GM23338 (cell line): ENCODE data around the gene PDE10A. TPM values are rescaled to one million over a fixed set of nuclear protein-coding genes. Genes with fewer than 3 reads are reported as not detected.

Experiments
- ATAC-seq: fragments of 200-7000 bp; cut with Tn5 transposase; 3 replicates; pipeline ENCODE4 v1.9.1; 2020
- DNase-seq: peaks from one replicate; pipeline ENCODE4 v3.0.0-alpha.2; 2015; ENCODE audit warnings: low spot score
- H2AFZ ChIP-seq: fragments of 200-600 bp; sonication (generic); 2 replicates; pipeline ENCODE4 v1.8.0; 2016; ENCODE audit warnings: antibody characterized with exemption, mild to moderate bottlenecking, moderate library complexity
- H3F3A ChIP-seq: fragments of 200-600 bp; sonication (generic); replicated peaks from 2 replicates; pipeline ENCODE4 v1.8.0; 2017; ENCODE audit warnings: antibody characterized with exemption, mixed run types, low read depth
- H3K27ac ChIP-seq: fragments of 200-600 bp; sonication (generic); 2 replicates; pipeline ENCODE4 v1.6.1; 2016; ENCODE audit warnings: low read depth
- H3K27me3 ChIP-seq: fragments of 200-600 bp; sonication (generic); 2 replicates; pipeline ENCODE4 v1.8.0; 2016; ENCODE audit warnings: mild to moderate bottlenecking, mixed run types, moderate library complexity; ENCODE audit not compliant: insufficient read depth
- H3K36me3 ChIP-seq: fragments of 200-600 bp; sonication (generic); 2 replicates; pipeline ENCODE4 v1.8.0; 2016; ENCODE audit warnings: mild to moderate bottlenecking; ENCODE audit not compliant: insufficient read depth
- H3K4me1 ChIP-seq: fragments of 200-600 bp; sonication (generic); 2 replicates; pipeline ENCODE4 v1.8.0; 2016; ENCODE audit warnings: mild to moderate bottlenecking, moderate library complexity; ENCODE audit not compliant: insufficient read depth
- H3K4me2 ChIP-seq: fragments of 200-600 bp; sonication (generic); 2 replicates; pipeline ENCODE4 v1.7.1; 2017; ENCODE audit warnings: mixed run types
- H3K4me3 ChIP-seq: fragments of 200-600 bp; sonication (generic); 2 replicates; pipeline ENCODE4 v1.6.1; 2016; ENCODE audit warnings: mixed run types
- H3K79me2 ChIP-seq: fragments of 200-600 bp; sonication (generic); replicated peaks from 2 replicates; pipeline ENCODE4 v1.8.0; 2017; ENCODE audit warnings: mild to moderate bottlenecking; ENCODE audit not compliant: insufficient read depth
- H3K9me2 ChIP-seq: fragments of 200-600 bp; sonication (generic); 2 replicates; pipeline ENCODE4 v1.8.0; 2017; ENCODE audit not compliant: insufficient read depth
- H4K20me1 ChIP-seq: fragments of 200-600 bp; sonication (generic); replicated peaks from 2 replicates; pipeline ENCODE4 v1.8.0; 2017; ENCODE audit warnings: mild to moderate bottlenecking; ENCODE audit not compliant: insufficient read depth
- H3K27ac Mint-ChIP-seq: 2 replicates; pipeline ENCODE4 v1.8.0; 2020; ENCODE audit warnings: inconsistent platforms, mild to moderate bottlenecking, moderate library complexity, mixed read lengths
- H3K27me3 Mint-ChIP-seq: 3 replicates; pipeline ENCODE4 v1.8.0; 2022; ENCODE audit warnings: low read depth, mild to moderate bottlenecking, moderate library complexity, mixed read lengths, inconsistent platforms; ENCODE audit not compliant: insufficient read depth, poor library complexity
- H3K36me3 Mint-ChIP-seq: 3 replicates; pipeline ENCODE4 v1.8.0; 2021; ENCODE audit warnings: low read depth, mild to moderate bottlenecking, inconsistent platforms, moderate library complexity, mixed read lengths
- H3K4me1 Mint-ChIP-seq: 3 replicates; pipeline ENCODE4 v1.8.0; 2020; ENCODE audit warnings: mild to moderate bottlenecking, inconsistent platforms, mixed read lengths
- H3K4me3 Mint-ChIP-seq: 3 replicates; pipeline ENCODE4 v1.8.0; 2021; ENCODE audit warnings: moderate library complexity, mild to moderate bottlenecking, inconsistent platforms, mixed read lengths
- H3K9me3 Mint-ChIP-seq: 3 replicates; pipeline ENCODE4 v1.8.0; 2020; ENCODE audit warnings: moderate library complexity, mild to moderate bottlenecking, inconsistent platforms, mixed read lengths
- CREB1 ChIP-seq: fragments of 250-450 bp; sonication (Bioruptor Pico); IDR thresholded peaks from 2 replicates; pipeline ENCODE4 v1.5.0; 2020; ENCODE audit warnings: low read depth, mild to moderate bottlenecking, moderate library complexity
- EZH2 ChIP-seq: fragments of 200-600 bp; sonication (generic); IDR thresholded peaks from one replicate; pipeline ENCODE4 v1.8.0; 2017; ENCODE audit warnings: antibody characterized with exemption, mild to moderate bottlenecking, low read depth; ENCODE audit not compliant: unreplicated experiment
- EZH2phosphoT487 ChIP-seq: fragments of 200-600 bp; sonication (generic); IDR thresholded peaks from one replicate; pipeline ENCODE4 v1.8.1; 2018; ENCODE audit warnings: antibody characterized with exemption; ENCODE audit not compliant: unreplicated experiment
- JUNB ChIP-seq: IDR thresholded peaks from one replicate; pipeline ENCODE4 v1.6.1; 2016; ENCODE audit warnings: antibody characterized with exemption; ENCODE audit not compliant: unreplicated experiment
- NANOG ChIP-seq: IDR thresholded peaks from 2 replicates; pipeline ENCODE4 v1.6.1; 2016; ENCODE audit warnings: antibody characterized with exemption, borderline replicate concordance
- POLR2AphosphoS5 ChIP-seq: IDR thresholded peaks from 2 replicates; pipeline ENCODE4 v1.6.1; 2016; ENCODE audit warnings: antibody characterized with exemption, low read depth
- STAT1 ChIP-seq: IDR thresholded peaks from one replicate; pipeline ENCODE4 v1.6.1; 2016; ENCODE audit warnings: antibody characterized with exemption; ENCODE audit not compliant: unreplicated experiment
- ZNF114 ChIP-seq: fragments of 250-450 bp; sonication (Bioruptor Pico); IDR thresholded peaks from 2 replicates; pipeline ENCODE4 v1.5.0; 2020; ENCODE audit warnings: mild to moderate bottlenecking, moderate library complexity
- ZNF331 ChIP-seq: fragments of 250-450 bp; sonication (Bioruptor Pico); IDR thresholded peaks from 2 replicates; pipeline ENCODE4 v1.5.0; 2020; ENCODE audit warnings: low read depth, mild to moderate bottlenecking, moderate library complexity
- ZNF462 ChIP-seq: fragments of 250-450 bp; sonication (Bioruptor Pico); IDR thresholded peaks from 2 replicates; pipeline ENCODE4 v1.5.0; 2020; ENCODE audit warnings: mild to moderate bottlenecking, moderate library complexity
- polyA plus RNA-seq: library from polyadenylated mRNA; unstranded; fragments of >200 nt; fragmentation: Nextera tagmentation; extraction: Ambion mirVana; gene quantifications from 2 replicates; pipeline ENCODE4 v1.2.1, GENCODE V29; 2016
- total RNA-seq: library from RNA; depleted of rRNA; stranded (reverse); fragments of >200 nt; shearing (Covaris generic); gene quantifications from 2 replicates; pipeline ENCODE4 v1.2.3, GENCODE V29; 2014
- TF ChIP-seq, protein P1 (sequence below): IDR thresholded peaks from 2 replicates; pipeline ENCODE4 v1.6.1; 2016; ENCODE audit warnings: antibody characterized with exemption
- TF ChIP-seq, protein P2 (sequence below): IDR thresholded peaks from one replicate; pipeline ENCODE4 v1.6.1; 2018; ENCODE audit warnings: antibody characterized with exemption; ENCODE audit not compliant: unreplicated experiment
- TF ChIP-seq, protein P3 (sequence below), 2 experiments: fragments of 200-600 bp in 1 of 2; sonication (generic) in 1 of 2; conservative IDR thresholded peaks; 2 replicates each; pipeline versions ENCODE4 v1.5.1 to v1.6.1; 2016 to 2017; ENCODE audit warnings: antibody characterized with exemption in 2 of 2, low read depth in 2 of 2, mild to moderate bottlenecking in 2 of 2, moderate library complexity in 1 of 2

The PDE10A gene
- total and polyA plus RNA-seq, 2 experiments from 2014 or later, result 0.50 to 3.9 TPM

DNA sequence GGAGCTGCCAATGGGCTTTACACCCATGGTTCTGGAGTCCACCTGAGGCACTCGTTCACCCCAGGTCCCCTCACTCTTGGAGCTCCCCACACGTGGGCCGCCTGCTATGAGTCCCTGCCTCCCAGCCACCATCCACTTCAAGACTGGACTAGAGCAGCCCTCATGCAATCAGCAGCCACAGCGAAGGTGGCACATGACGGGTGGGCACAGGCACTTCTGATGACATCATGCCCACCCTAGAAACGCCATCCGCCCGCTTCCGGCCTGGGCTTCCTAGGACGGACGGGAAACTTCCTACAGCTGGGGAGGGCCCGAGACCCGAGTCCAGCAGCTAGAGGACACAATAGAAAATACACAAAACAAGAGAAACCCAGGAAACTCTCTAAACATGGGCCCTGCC lies 85.5 kb downstream of the PDE10A start:
- no peaks in the 10 kb centered on the region for H3F3A ChIP-seq
- Mint-ChIP-seq H3K4me3 (no peak overlapping the region), H3K27ac (no peak overlapping the region), H3K4me1 (peaks cover 2% of the 10 kb centered on the region; the same call in 2 of the 3 replicates), H3K27me3 (no peaks in the 10 kb centered on the region), H3K36me3 (no peaks in the 10 kb centered on the region), H3K9me3 (no peaks in the 10 kb centered on the region)
- no peak overlapping the region for H2AFZ ChIP-seq
- H3K4me1 ChIP-seq, result no peaks in the 10 kb centered on the region
- ATAC-seq, result no peak
- H3K4me2 ChIP-seq, result no peak overlapping the region
- H3K9me2 ChIP-seq, result peaks cover 10% of the 10 kb centered on the region
- H4K20me1 ChIP-seq, result no peaks in the 10 kb centered on the region
- TF ChIP-seq, protein P1, sequence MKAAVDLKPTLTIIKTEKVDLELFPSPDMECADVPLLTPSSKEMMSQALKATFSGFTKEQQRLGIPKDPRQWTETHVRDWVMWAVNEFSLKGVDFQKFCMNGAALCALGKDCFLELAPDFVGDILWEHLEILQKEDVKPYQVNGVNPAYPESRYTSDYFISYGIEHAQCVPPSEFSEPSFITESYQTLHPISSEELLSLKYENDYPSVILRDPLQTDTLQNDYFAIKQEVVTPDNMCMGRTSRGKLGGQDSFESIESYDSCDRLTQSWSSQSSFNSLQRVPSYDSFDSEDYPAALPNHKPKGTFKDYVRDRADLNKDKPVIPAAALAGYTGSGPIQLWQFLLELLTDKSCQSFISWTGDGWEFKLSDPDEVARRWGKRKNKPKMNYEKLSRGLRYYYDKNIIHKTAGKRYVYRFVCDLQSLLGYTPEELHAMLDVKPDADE, result no peak
- TF ChIP-seq ZNF114 (CRISPR knock-in tag) (no peak), CREB1 (CRISPR knock-in tag) (no peak), POLR2AphosphoS5 (no peak), ZNF331 (no peak), NANOG (no peak), EZH2phosphoT487 (no peak), JUNB (no peak), ZNF462 (CRISPR knock-in tag) (no peak), EZH2 (no peak), STAT1 (no peak)
- TF ChIP-seq, protein P2, sequence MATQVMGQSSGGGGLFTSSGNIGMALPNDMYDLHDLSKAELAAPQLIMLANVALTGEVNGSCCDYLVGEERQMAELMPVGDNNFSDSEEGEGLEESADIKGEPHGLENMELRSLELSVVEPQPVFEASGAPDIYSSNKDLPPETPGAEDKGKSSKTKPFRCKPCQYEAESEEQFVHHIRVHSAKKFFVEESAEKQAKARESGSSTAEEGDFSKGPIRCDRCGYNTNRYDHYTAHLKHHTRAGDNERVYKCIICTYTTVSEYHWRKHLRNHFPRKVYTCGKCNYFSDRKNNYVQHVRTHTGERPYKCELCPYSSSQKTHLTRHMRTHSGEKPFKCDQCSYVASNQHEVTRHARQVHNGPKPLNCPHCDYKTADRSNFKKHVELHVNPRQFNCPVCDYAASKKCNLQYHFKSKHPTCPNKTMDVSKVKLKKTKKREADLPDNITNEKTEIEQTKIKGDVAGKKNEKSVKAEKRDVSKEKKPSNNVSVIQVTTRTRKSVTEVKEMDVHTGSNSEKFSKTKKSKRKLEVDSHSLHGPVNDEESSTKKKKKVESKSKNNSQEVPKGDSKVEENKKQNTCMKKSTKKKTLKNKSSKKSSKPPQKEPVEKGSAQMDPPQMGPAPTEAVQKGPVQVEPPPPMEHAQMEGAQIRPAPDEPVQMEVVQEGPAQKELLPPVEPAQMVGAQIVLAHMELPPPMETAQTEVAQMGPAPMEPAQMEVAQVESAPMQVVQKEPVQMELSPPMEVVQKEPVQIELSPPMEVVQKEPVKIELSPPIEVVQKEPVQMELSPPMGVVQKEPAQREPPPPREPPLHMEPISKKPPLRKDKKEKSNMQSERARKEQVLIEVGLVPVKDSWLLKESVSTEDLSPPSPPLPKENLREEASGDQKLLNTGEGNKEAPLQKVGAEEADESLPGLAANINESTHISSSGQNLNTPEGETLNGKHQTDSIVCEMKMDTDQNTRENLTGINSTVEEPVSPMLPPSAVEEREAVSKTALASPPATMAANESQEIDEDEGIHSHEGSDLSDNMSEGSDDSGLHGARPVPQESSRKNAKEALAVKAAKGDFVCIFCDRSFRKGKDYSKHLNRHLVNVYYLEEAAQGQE, result no peak
- TF ChIP-seq, protein P3, sequence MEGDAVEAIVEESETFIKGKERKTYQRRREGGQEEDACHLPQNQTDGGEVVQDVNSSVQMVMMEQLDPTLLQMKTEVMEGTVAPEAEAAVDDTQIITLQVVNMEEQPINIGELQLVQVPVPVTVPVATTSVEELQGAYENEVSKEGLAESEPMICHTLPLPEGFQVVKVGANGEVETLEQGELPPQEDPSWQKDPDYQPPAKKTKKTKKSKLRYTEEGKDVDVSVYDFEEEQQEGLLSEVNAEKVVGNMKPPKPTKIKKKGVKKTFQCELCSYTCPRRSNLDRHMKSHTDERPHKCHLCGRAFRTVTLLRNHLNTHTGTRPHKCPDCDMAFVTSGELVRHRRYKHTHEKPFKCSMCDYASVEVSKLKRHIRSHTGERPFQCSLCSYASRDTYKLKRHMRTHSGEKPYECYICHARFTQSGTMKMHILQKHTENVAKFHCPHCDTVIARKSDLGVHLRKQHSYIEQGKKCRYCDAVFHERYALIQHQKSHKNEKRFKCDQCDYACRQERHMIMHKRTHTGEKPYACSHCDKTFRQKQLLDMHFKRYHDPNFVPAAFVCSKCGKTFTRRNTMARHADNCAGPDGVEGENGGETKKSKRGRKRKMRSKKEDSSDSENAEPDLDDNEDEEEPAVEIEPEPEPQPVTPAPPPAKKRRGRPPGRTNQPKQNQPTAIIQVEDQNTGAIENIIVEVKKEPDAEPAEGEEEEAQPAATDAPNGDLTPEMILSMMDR (conservative IDR thresholded peaks at IDR 0.05; ENCODE audit: low read depth in 2 of 2), result no peak
- H3K36me3 ChIP-seq, result no peaks in the 10 kb centered on the region
- DNase-seq, result no peak
- H3K4me3 ChIP-seq, result no peak overlapping the region
- H3K79me2 ChIP-seq, result no peaks in the 10 kb centered on the region
- H3K27ac ChIP-seq, result no peak overlapping the region
- no peaks in the 10 kb centered on the region for H3K27me3 ChIP-seq
